NCI-H2227 treated with DMSO at 0.1 percent for 48 hours (cell line): ENCODE results near the gene PBRM1.
A peak's percentile ranks its signal among the peaks of the same experiment; 100 is the strongest.
"Not testable (repeated sequence)": the region's sequence is repeated elsewhere in the genome, so short reads cannot be mapped to it uniquely, and the experiment has no call there.

ENCODE experiments used
- DNase-seq: peaks from one replicate; lab custom pipeline; 2025; lab: John Stamatoyannopoulos, UW

Gene PBRM1

GRCh38 chr3:52704611-52705437 is 19.1 kb upstream of the PBRM1 start:
- no peak for DNase-seq

- no peak for DNase-seq
Observed at GRCh38 chr3:52703341-52703740, 17.6 kb upstream of the PBRM1 start.

- DNase-seq = no peak
Observed at GRCh38 chr3:52697632-52697965, 11.9 kb upstream of the PBRM1 start.

GRCh38 chr3:52696830-52697631 is 11.3 kb upstream of the PBRM1 start:
- no peak for DNase-seq

GRCh38 chr3:52695798-52696671 is 10.3 kb upstream of the PBRM1 start:
- DNase-seq = no peak

- no peak for DNase-seq
Observed at GRCh38 chr3:52694528-52695189, 8.9 kb upstream of the PBRM1 start.

- no peak for DNase-seq
Observed at GRCh38 chr3:52693071-52693470, 7.4 kb upstream of the PBRM1 start.

- no peak for DNase-seq
Observed at GRCh38 chr3:52690560-52690959, 4.8 kb upstream of the PBRM1 start.

GRCh38 chr3:52689151-52689550 is 3.4 kb upstream of the PBRM1 start:
- no peak for DNase-seq

- no peak for DNase-seq
Observed at GRCh38 chr3:52688266-52688665, 2.6 kb upstream of the PBRM1 start.

- peak; percentile 41 for DNase-seq
Observed at GRCh38 chr3:52685285-52685708, 416 bp downstream of the PBRM1 start.

- DNase-seq = no peak
Observed at GRCh38 chr3:52684184-52684583, 1.5 kb downstream of the PBRM1 start.

GRCh38 chr3:52683611-52684010 is 2.1 kb downstream of the PBRM1 start:
- DNase-seq = no peak

GRCh38 chr3:52682016-52682415 is 3.7 kb downstream of the PBRM1 start:
- DNase-seq = no peak

- DNase-seq = no peak
Observed at GRCh38 chr3:52681596-52681995, 4.1 kb downstream of the PBRM1 start.

- DNase-seq = no peak
Observed at GRCh38 chr3:52679811-52680210, 5.9 kb downstream of the PBRM1 start.

GRCh38 chr3:52679199-52679538 is 6.5 kb downstream of the PBRM1 start:
- no peak for DNase-seq

- no peak for DNase-seq
Observed at GRCh38 chr3:52678265-52679198, 7.2 kb downstream of the PBRM1 start.

GRCh38 chr3:52676201-52676600 is 9.5 kb downstream of the PBRM1 start:
- DNase-seq = not testable (repeated sequence)

- DNase-seq = no peak
Observed at GRCh38 chr3:52671676-52672075, 14.0 kb downstream of the PBRM1 start.
